GM12801 (cell line): ENCODE results near the gene NFKBIE.

Experiments used
- CTCF ChIP-seq: IDR thresholded peaks from one replicate; pipeline ENCODE4 v1.5.1; 2011; ENCODE audit warnings: control low read depth; ENCODE audit not compliant: insufficient read length; ENCODE audit errors: extremely low read depth

Gene NFKBIE

GRCh38 chr6:44307217-44307616 lies 41.9 kb upstream of the NFKBIE start:
- TF ChIP-seq CTCF, result no peak

GRCh38 chr6:44306710-44307109 lies 41.4 kb upstream of the NFKBIE start:
- TF ChIP-seq CTCF, result no peak

- no peak for TF ChIP-seq CTCF
These were observed 39.9 kb upstream of the NFKBIE start for GRCh38 chr6:44305200-44305725.

GRCh38 chr6:44304282-44305199 lies 39.2 kb upstream of the NFKBIE start:
- TF ChIP-seq CTCF, result no peak

GRCh38 chr6:44303842-44304241 lies 38.5 kb upstream of the NFKBIE start:
- TF ChIP-seq CTCF, result no peak

GRCh38 chr6:44302856-44303255 lies 37.5 kb upstream of the NFKBIE start:
- no peak for TF ChIP-seq CTCF

- no peak for TF ChIP-seq CTCF
These were observed 36.6 kb upstream of the NFKBIE start for GRCh38 chr6:44301782-44302564.
